Measurements from ENCODE around the gene DLG2. TPM values are rescaled to one million over a fixed set of nuclear protein-coding genes. Genes with fewer than 3 reads are reported as not detected.
"Not testable (repeated sequence)": the region's sequence is repeated elsewhere in the genome, so short reads cannot be mapped to it uniquely, and the experiment has no call there.

DLG2 gene
- total and polyA plus RNA-seq, 9 of the 15 experiments (the other 6 are each of a cell fraction or from before 2014, with no cell fraction given): 0.52 to 1.6 (median 0.95) TPM

DNA sequence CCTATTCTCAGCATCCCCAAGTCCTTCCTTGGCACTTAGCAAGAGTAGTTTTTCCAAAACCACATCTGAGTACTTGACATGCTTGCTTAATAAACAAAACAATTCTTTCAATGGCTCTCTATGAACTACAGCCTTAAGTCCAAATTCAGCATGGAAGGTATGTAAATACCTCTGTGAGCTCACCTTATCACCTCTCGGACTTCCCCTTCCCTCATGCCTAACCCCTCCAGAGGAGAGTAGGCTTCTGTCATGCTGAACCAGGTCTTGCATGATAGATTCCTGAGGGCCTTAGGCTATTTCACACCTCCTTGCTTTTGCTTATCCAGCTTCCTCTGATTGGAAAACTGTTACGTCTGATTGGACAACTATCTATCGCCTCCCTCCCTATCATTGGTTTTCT is 2028.1 kb downstream of the DLG2 start:
- H3K79me2 ChIP-seq (ENCODE audit: control insufficient read depth, insufficient read depth, low read length): no peaks in the 10 kb centered on the region
- POLR2A ChIA-PET: no interaction called here
- no peak overlapping the region for H2AFZ ChIP-seq (ENCODE audit: low read depth, low read length)
- TF ChIP-seq, protein P1, sequence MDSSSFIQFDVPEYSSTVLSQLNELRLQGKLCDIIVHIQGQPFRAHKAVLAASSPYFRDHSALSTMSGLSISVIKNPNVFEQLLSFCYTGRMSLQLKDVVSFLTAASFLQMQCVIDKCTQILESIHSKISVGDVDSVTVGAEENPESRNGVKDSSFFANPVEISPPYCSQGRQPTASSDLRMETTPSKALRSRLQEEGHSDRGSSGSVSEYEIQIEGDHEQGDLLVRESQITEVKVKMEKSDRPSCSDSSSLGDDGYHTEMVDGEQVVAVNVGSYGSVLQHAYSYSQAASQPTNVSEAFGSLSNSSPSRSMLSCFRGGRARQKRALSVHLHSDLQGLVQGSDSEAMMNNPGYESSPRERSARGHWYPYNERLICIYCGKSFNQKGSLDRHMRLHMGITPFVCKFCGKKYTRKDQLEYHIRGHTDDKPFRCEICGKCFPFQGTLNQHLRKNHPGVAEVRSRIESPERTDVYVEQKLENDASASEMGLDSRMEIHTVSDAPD (CRISPR knock-in tag; IDR thresholded peaks at IDR 0.05): no peak
- TF ChIP-seq ZNF282 (CRISPR knock-in tag; IDR thresholded peaks at IDR 0.05) (no peak), NCOA4 (IDR thresholded peaks at IDR 0.05; ENCODE audit: partially characterized antibody) (no peak), KAT8 (IDR thresholded peaks at IDR 0.05; ENCODE audit: low read depth) (no peak), RBM22 (IDR thresholded peaks at IDR 0.05; ENCODE audit: low read depth, low read length, poor library complexity, severe bottlenecking) (no peak), PHTF2 (CRISPR knock-in tag; IDR thresholded peaks at IDR 0.05) (no peak)
- TF ChIP-seq, protein P2, sequence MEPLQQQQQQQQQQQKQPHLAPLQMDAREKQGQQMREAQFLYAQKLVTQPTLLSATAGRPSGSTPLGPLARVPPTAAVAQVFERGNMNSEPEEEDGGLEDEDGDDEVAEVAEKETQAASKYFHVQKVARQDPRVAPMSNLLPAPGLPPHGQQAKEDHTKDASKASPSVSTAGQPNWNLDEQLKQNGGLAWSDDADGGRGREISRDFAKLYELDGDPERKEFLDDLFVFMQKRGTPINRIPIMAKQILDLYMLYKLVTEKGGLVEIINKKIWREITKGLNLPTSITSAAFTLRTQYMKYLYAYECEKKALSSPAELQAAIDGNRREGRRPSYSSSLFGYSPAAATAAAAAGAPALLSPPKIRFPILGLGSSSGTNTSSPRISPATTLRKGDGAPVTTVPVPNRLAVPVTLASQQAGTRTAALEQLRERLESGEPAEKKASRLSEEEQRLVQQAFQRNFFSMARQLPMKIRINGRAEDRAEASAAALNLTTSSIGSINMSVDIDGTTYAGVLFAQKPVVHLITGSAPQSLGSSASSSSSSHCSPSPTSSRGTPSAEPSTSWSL (CRISPR knock-in tag; IDR thresholded peaks at IDR 0.05; ENCODE audit: borderline replicate concordance): no peak
- H3K27me3 ChIP-seq (ENCODE audit: control insufficient read depth in 2 of 2, insufficient read depth in 2 of 2, low read length in 2 of 2): no peaks in the 10 kb centered on the region
- no peak overlapping the region for H3K27ac ChIP-seq (ENCODE audit: extremely low read depth, low read depth, low read length)
- FAIRE-seq: no peak
- H3K9ac ChIP-seq (ENCODE audit: insufficient read depth in 1 of 2, low read depth in 2 of 2, low read length in 2 of 2): no peak overlapping the region
- H4K20me1 ChIP-seq (replicated peaks; ENCODE audit: control insufficient read depth, insufficient read depth, low read length): no peaks in the 10 kb centered on the region
- no peak overlapping the region for H3K4me2 ChIP-seq (ENCODE audit: insufficient read depth, low read length)
- H3K9me1 ChIP-seq (ENCODE audit: control insufficient read depth, insufficient read depth, low read length): no peaks in the 10 kb centered on the region
- H3K4me1 ChIP-seq (replicated peaks in 1 of 2; ENCODE audit: control insufficient read depth in 2 of 2, insufficient read depth in 2 of 2, low read length in 2 of 2): no peaks in the 10 kb centered on the region
- no peak for ATAC-seq
- CTCF ChIA-PET (ENCODE audit: low intra/inter-chr PET ratio): no interaction called here
- in situ Hi-C loops (cut with MboI): no loop called here
- H3K4me3 ChIP-seq: no peak overlapping the region
- intact Hi-C loops (cut with micrococcal nuclease): no loop called here
- DNase-seq (ENCODE audit: extremely low read depth in 1 of 4, low spot score in 3 of 4): no peak
- WGBS (ENCODE audit: insufficient coverage, low coverage, missing lambda C conversion rate): 0% methylated on average over 3 of the region's 3 CpGs
- H3K9me3 ChIP-seq (replicated peaks; ENCODE audit: control insufficient read depth, insufficient read depth, low read depth, low read length): no peaks in the 10 kb centered on the region
- no TSS peak for BruUV-seq (replicated peaks)
- no peaks in the 10 kb centered on the region for H3K36me3 ChIP-seq (ENCODE audit: control insufficient read depth, insufficient read depth, low read length)

DNA sequence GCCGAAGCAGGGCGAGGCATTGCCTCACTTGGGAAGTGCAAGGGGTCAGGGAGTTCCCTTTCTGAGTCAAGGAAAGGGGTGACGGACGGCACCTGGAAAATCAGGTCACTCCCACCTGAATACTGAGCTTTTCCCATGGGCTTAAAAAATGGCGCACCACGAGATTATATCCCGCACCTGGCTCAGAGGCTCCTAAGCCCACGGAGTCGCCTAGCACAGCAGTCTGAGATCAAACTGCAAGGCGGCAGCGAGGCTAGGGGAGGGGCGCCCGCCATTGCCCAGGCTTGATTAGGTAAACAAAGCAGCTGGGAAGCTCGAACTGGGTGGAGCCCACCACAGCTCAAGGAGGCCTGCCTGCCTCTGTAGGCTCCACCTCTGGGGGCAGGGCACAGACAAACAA is 2039.3 kb downstream of the DLG2 start:
- H3K4me2 ChIP-seq (ENCODE audit: insufficient read depth, low read length); H3K9ac ChIP-seq (ENCODE audit: insufficient read depth in 1 of 2, low read depth in 2 of 2, low read length in 2 of 2); H3K4me1 ChIP-seq (replicated peaks in 1 of 2; ENCODE audit: control insufficient read depth in 2 of 2, insufficient read depth in 2 of 2, low read length in 2 of 2); FAIRE-seq; POLR2A ChIA-PET; H3K27me3 ChIP-seq (ENCODE audit: control insufficient read depth in 2 of 2, insufficient read depth in 2 of 2, low read length in 2 of 2); H3K27ac ChIP-seq (ENCODE audit: extremely low read depth, low read depth, low read length); H2AFZ ChIP-seq (ENCODE audit: low read depth, low read length); H3K79me2 ChIP-seq (ENCODE audit: control insufficient read depth, insufficient read depth, low read length); ATAC-seq; H4K20me1 ChIP-seq (replicated peaks; ENCODE audit: control insufficient read depth, insufficient read depth, low read length); H3K36me3 ChIP-seq (ENCODE audit: control insufficient read depth, insufficient read depth, low read length); H3K9me1 ChIP-seq (ENCODE audit: control insufficient read depth, insufficient read depth, low read length); in situ Hi-C loops (cut with MboI); H3K9me3 ChIP-seq (replicated peaks; ENCODE audit: control insufficient read depth, insufficient read depth, low read depth, low read length); H3K4me3 ChIP-seq; intact Hi-C loops (cut with micrococcal nuclease); BruUV-seq (replicated peaks); CTCF ChIA-PET (ENCODE audit: low intra/inter-chr PET ratio); DNase-seq (ENCODE audit: extremely low read depth in 1 of 4, low spot score in 3 of 4): not testable (repeated sequence)
- WGBS (ENCODE audit: insufficient coverage, low coverage, missing lambda C conversion rate): 0% methylated on average over 5 of the region's 14 CpGs

Data from K562 (cell line).